Measurements from ENCODE around the gene CCNC.
"Not testable (repeated sequence)": the region's sequence is repeated elsewhere in the genome, so short reads cannot be mapped to it uniquely, and the experiment has no call there.

Gene CCNC

DNA sequence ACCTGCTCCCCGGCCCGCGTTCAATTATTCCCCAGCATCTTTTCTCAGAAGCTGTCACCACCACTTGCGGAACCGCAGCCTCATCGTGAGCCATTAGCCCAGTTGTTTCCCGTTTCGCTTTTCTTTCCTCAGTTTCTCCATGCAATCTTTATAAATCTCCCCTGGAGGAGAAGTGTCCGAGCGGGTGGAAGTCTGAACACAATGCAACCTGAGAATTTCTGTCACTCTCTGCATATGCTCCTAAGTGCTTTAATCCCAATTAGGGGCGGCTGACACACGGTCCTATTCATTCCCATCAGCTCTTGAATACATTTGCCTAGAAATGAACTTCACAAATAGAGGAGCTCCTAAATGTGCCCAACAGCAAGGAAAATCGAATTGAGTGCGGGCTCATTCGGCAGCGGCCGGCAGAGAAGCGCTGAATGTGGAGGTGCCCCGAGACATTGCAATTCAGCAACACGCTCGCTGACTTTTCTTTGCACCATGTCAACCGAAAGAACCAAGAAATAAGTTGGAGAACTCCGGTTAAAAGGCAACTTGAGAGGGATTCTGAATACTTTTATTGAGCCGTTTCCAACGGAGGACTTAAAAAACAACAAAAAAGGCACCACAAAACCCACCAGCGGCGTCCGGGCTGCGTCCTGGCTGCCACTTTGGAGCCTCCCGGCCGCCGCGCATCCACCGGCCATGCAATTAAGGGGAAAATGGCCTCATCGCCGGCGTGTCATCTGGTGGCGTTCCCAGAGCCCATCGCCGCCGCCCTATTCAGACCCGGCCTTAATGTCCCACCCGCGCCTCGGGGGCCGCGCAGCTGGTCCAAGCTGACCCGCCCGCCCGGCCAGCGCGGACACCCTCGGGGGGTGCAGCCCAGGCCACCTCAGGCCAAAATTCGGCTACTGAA, 34.3 kb upstream of the CCNC start:
- no peak for DNase-seq

DNA sequence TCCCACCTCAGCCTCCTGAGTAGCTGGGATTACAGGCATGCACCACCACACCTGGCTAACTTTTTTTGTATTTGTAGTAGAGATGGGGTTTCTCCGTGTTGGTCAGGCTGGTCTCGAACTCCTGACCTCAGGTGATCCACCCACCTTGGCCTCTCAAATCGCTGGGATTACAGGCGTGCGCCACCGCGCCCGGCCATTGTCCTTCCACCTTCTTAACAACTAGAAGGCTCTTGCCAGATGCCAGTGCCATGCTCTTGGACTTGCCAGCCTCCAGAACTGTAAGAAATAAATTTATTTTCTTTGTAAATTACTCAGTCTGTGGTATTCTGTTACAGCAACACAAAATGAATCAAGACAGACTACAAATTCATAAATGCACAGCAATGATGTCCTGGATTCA, 26.2 kb upstream of the CCNC start:
- not testable (repeated sequence) for DNase-seq

DNA sequence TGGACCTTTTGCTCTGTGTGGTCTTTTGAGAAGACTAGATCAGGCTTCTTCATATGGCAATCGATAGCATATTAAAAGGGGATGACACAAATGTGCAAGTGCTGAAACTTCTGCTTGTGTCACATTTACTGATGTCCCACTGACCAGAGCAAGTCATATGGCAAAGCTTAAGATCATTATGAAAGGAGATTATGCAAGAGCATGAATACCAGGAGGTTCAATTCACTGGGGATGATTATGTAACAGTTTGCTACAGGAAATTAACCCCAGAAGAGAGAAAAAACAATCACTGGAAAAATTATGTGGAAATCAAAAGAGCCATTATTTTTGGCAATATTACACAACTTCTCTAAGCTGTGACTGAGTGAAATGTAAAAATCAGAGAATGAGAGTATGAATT, 24.4 kb upstream of the CCNC start:
- no peak for DNase-seq

DNA sequence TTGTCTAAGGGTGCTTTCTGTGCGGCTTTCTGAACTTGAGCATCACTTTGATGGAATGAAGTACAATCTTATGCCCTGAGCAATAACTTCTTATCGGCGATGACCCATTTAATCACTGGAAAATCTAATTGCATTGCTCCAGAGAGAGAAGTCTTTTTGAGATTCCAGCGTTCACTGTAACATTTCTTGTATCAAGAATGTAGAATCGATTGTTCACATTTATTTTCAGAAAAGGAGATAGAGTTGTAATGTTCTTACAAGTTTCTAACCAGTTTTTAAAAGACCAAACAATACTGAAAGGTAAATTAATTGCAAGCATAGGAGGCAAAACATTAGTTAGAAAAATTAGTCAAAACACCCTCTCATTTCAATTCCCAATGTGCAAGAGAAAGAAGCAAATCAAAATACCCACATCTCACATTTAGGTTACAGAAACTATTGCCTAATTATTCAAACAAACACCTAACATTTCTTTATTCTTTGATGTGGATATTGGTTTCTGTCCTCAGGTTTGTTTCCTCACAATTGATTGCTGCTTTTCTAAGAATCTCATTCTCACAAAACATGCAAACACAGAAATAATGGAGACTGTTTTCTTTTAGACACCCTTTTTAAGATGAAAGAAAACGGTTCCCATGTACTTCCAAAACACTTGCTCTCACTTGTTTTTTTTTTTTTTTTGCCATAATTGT, 23.4 kb upstream of the CCNC start:
- DNase-seq: no peak

DNA sequence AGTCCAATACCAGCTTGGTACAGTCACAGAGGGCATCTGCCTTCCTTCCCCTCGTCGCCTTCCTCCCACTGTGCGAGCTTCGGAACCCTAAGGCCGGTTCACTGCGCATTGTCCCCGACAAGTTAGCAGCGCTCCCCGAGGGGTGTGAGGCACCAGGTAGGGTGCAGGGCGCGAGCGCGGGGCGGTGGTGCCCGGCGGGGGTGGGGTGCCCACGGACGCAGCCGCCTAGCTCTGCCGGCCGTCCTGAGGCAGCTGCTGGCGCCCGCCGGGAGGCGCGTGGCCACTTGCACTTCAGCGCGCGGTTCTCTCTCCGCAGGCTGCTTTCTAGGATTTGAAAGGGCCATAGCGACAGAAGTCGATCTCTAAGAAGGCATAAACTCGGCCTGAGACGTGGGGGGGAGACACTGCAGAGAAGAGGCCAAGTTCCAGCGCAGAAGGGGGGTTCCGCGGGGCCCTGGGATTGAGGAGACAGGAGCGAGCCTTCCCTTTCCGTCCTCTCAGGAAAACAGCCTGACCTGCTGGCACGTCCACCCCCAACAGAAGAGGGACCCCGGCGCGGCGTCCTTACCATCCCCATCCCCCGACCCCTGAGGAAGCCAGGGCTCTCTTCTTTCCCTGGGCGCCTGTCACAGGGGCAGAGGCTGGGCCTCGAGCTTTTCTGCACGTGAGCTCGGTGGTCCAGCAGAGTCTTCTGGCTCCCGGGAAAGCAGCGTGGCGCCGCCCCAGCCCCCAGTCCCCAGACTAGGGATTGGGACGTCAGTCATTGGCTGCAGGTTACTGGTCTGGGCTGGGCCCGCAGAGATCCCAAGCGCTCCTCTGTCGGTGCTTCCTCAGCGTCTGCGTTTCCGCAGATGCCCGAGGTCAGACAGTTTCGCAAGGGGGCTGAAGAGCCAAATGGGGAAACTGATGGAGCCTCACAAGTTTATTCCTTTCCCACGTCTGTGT, 22.5 kb upstream of the CCNC start:
- no peak for DNase-seq

DNA sequence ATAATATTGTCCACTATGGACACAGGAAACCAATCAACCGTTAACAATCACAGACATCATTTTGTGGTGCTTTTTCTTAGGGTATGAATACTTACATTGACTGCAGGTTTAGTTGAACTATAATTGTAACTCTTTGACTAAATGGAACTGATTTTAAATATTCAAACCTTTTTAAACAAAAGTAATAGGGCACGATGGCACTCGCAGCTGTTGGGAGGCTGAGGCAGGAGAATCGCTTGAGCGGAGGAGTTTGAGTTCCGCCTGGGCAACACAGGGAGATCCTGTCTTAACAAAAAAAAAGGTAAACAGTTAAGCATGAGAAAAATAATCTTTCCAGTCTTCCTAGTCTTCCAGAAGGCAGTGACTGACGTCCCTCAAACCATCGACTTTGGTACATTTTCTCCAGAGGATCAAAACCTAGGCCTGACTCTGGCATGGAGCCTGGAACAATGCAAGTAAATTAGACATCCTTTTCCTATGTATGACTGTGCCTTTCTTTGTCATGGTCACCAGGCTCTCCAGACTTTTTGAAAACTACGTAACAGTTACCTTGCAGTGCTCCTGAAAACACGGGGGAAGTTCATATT, 21.5 kb upstream of the CCNC start:
- DNase-seq: no peak

DNA sequence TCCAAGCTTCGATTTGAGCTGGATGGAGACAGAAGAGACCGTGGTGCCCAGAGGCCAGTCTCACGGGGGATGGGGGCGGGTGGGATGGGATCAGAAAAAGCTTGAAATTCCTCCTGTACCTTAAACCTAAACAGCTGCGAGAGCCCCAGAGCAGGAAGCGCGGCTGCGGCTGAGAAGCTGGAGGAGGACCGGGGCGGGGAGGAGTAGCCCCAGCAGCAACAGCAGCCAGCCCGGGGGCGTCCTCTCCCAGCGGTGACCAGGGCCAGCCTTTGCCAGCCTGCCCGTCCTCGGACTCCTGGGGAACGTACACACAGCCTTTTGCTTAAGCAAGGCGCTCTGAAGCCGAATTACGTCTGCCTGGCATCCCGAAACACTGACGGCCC, 20.8 kb upstream of the CCNC start:
- no peak for DNase-seq

DNA sequence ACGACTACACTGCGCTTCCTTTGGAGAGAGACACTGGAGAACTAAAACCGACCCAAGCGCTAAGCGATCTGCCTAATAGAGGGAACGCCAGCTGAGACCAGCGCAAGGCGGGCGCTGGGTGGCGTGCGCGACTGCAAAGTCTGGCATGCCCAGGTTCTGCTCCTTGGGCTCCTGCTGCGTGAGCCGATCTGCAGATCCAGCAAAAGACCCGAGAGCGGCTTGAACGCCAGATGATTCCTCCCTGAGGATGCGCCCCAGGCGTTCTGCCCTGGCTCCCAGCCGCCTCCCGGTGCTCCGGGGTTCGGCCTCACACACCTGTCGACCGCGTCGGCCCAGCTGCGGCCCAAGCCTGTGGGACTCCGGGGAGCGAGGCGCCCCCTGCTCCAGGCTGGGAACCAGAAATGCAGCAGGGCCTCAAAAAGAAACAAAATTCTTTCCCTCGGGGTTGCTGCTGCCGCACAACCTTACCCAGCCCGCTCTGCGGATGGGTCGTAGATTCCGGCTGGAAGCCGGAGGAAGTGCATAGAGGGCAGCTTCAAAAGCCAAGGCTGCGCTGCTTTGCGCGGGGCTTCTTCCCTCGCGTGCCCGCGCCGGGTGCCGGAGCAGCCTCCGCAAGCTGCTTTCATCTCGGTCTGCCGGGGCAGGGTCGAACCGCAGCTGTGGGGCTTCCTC, 20.3 kb upstream of the CCNC start:
- DNase-seq: peak; percentile 63

DNA sequence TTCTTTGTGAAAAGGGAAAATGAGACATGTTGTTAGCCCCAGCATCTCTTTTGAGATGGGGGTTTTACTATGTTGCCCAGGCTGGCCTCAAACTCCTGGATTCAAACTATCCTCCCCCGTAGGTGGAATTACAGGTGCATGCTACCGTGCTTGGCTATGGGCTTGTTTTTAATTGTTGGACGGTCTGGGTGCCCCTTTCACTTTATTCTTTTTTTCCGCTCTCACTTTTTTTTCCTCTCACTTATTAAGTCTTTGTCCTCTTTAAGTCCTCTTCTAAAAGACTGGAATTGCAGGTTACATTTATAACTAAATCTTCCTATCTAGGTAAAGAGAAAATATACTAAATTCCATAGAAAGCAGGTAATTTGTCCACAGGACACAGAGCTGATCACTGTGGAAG, 19.3 kb upstream of the CCNC start:
- no peak for DNase-seq

DNA sequence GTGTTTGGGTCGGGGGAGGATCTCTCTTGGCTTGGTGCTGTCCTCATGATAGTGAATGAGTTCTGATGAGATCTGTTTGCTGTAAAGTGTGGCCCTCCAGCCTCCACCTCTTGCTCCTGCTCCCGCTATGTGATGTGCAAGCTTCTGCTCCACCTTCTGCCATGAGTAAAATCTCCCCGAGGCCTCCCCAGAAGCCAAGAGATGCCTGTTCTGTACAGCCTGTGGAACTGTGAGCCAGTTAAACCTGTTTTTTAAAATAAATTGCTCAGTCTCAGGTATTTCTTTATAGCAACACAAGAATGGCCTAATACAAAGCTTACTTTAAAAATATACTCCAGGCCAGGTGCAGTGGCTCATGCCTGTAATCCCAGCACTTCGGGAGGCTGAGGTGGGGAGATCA, 11.3 kb upstream of the CCNC start:
- DNase-seq: no peak

DNA sequence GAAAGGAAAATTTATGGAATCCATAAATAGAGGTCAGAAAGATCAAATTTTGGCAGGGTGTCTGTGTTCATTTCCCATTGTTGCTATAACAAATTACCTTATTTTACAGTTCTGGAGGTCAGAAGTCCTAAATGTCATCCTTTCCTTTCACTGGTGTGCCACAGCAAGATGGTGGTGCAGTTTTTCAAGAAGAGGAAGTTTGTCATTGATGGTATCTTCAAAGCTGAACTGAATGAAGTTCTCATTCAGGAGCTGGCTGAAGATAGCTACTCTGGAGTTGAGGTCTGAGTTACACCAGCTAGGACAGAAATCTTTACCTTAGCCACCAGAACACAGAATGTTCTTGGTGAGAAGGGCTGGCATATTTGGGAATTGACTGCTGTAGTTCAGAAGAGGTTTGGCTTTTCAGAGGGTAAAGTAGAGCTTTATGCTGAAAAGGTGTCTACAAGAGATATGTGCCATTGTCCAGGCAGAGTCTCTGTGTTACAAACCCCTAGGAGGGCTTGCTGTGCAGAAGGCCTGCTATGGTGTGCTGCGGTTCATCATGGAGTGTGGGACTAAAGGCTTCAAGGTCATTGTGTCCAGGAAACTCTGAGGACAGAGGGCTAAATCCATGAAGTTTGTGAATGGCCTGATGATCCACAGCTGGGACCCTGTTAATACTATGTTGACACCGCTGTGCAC, 7.2 kb upstream of the CCNC start:
- DNase-seq: no peak

DNA sequence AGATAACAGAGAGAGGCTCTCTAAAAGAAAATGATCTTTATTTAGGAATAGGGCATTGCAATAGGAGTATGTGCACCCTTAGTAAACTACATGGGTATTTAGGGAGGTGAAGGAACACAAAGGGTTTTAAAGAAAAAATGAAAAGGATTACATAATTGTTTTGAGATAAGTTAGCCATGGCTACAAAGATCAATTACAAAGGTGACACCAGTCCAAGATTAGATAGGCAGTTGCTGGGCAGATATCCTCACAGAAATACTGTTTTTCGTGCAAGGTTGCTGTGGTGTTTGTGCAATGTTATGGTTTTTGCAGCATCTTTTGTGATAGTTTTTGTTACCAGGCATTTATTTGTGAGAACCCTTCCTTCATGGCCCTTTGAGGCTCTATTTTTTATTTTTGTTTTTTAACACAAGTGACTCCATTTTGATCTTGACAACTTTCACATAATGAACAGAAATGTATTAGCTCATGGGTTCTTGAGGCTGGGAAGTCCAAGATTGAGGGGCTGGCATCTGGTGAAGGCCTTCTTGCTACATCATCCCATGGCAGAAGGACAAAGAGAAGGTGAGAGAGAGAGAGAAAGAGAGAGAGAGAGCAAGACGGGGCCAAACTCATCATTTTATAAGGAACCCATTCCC, 5.6 kb upstream of the CCNC start:
- no peak for DNase-seq

DNA sequence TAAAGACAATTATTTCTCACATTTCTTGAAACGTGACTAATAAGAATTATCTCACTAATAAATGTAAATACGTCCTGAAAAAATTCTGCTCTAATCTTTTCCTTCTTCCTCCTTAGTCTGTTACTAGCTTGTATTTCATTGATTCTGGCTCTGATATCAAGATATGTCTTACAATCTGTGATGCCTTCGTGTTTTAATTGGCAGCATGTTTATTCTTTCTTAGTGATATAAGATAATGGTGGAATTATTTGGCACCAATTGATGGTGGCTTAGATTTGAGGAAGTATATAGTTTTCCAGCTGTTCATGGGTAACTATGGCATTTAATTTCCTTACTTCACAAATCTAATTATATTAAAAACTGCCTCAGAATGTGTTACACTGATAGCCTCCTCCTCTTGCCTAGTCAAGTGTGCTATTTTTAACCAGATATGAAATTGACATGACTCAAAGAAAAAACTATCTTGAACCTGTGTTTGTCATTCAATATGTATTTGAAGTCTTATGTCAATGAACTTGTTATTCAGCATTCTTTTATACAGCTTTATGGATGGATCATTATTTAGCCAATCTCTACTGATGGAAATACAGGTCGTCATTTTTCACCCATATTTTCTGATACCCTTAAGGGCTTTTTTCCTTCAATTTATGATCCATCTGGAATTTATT, 5.3 kb downstream of the CCNC start:
- DNase-seq: no peak

DNA sequence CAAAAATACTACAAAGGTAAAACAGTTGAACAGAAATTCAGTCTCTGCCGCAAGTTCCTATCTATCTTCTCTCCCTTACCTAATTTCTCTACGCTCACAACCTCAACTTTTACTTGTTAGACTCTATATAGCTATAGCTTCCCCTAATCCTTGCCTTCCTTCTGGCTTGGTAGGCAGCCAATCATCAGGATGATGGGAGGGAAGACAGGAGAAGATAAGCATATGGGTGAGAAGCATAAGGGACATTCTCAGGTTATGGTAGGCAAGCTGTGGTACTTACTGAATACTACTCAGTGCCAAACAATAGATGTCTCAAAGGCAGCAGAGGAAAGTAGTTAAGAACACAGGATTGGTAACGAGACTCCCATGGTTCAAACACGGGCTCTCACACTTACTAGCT, 7.8 kb downstream of the CCNC start:
- DNase-seq: no peak

DNA sequence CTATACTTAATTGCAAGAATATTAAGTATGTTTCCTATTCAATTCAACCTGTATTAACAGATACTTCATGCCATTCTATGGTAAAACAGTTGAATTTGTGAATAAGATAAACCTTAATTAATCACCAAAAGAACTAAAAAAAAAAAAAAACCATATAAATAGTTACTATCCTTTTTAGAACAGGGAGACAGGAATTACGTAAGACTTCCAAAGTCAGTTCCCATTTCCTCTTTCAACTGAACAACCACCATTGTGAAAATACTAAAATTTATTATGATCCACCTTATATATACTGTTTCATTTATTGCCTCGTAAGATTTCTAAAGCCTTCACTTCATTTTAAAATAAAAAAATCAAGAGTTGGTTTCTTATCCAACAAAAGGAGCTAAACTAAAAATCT, 9.4 kb downstream of the CCNC start:
- no peak for DNase-seq

DNA sequence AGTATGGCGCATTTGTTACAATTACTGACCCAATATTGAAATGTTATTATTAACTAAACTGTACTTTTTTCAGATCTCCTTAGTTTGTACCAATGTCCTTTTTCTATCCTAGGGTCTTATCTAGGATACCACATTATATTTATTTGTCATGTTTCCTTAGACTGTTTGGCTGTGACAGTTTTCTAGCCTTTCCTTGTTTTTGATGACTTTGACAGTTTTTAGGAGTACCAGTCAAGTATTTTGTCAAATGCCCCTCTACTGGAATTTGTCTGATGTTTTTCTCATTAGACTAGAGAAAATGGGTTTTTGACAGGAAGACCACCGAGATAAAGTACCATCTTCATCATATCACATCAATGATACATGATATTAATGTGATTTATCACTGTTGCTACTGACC, 14.6 kb downstream of the CCNC start:
- DNase-seq: no peak

DNA sequence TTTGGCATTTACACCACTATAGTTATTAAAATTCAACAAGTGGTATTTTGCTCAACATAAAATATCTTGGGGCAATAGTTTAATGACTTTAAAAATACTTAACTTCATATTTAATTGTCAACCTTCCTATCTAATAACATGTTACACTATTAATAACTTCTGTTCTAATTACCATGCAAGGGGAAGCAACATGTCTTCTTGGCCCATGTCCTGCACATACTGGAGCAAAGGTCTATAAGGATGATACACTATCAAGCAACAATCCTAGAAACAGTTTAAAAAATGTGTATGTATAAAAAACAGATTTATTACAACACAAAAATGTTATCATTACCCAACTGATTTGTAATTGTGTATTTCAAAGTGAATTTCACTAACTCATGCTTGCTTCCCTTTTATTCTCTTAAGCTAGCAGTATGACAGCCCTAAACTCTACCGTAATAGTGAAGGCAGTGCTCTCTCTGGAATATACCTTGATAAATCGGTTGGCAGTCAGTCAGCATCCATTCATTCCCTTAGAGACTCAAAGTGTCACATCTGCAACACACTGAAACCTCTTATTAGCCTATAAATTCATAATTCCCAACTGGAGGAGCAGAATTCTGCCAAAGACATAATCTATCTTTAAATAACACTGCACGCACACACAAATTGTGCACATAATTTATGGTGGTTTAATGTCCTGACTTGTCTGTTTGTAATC, 18.3 kb downstream of the CCNC start:
- DNase-seq: no peak

DNA sequence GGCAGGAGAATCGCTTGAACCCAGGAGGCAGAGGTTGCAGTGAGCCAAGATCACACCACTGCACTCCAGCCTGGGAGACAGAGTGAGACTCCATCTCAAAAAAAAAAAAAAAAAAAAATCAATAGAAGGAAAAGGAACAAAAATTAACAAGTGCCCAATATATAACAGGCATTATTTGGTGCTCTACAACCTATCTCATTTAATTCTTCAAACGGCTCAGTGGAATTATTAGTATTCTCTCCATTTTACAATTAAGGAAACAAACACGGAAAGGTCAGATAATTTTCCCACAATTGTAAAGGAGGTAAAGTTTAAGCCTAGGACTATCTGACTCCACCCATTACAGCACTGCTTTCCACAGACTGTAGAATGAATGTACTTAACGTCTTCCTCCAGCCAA, 19.8 kb downstream of the CCNC start:
- DNase-seq: no peak

DNA sequence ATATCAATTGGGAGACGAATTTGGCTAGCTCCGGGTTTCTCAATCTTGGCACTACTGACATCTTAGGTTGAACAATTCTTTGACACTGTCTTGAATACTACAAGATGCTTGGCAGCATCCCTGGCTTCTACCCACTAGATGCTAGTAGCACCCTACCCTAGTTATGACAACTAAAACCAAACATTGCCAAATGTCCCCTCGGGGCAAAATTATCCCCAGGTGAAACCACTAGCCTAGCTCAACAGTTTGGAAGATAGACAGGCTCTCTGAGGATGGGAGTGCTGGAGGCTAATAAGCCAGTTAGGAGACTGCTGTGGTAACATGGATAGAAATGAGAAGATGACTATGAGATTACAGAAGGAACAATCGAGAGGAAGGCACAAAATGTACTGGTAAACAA, 20.9 kb downstream of the CCNC start:
- no peak for DNase-seq

DNA sequence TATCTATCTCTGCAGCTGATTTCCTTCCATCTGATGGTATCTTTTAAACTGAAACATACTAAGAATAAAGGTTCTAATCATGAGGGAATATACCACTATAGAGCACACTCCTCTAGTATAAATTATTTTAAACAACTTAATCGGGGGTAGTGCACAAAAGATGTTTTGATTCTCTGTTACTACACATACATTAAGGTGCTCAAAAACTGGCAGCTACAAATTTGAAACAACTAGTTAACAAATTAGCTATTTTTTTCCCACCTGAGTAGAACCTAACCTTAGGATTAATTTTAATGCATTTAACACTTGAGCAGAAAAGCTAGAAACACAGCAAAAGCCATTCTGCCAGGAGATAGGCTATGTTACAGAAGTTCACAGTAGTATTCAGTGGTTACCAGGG, 23.0 kb downstream of the CCNC start:
- DNase-seq: no peak

Measured in left hindlimb (tissue), 1 donor.